PC-9 (cell line): ENCODE measurements around the gene SMG9.

ENCODE experiments used
- CTCF ChIP-seq: fragments of 200-600 bp; sonication (generic); conservative IDR thresholded peaks from 2 replicates; pipeline ENCODE4 v1.6.1; 2017; ENCODE audit warnings: mixed run types, antibody characterized with exemption, mild to moderate bottlenecking, moderate library complexity
- EZH2 ChIP-seq: fragments of 200-600 bp; sonication (generic); IDR thresholded peaks from 2 replicates; pipeline ENCODE4 v1.8.0; 2017; ENCODE audit warnings: antibody characterized with exemption, low read depth

- TF ChIP-seq CTCF, result no peak
- TF ChIP-seq EZH2, result no peak
Measured at GRCh38 chr19:43790587-43790986, 35.8 kb upstream of the SMG9 start.
